Right lobe of liver (tissue), 4 donors: ENCODE results near the gene KIAA1549.

Experiments used
- POLR2A ChIP-seq: fragments of 450-650 bp; IDR thresholded peaks from one replicate; pipeline ENCODE4 v1.6.1; 2017; ENCODE audit warnings: antibody characterized with exemption, mild to moderate bottlenecking
- TF ChIP-seq, protein P1 (sequence below), 4 donors: fragments of 200-600 bp in 3 of 4; fragments of 450-650 bp in 1 of 4; IDR thresholded peaks; one replicate each; pipeline versions ENCODE4 v1.5.1 to v1.8.0; 2016 to 2022; ENCODE audit warnings: antibody characterized with exemption in 4 of 4, mild to moderate bottlenecking in 2 of 4
- donor health status: DM: no; HTN: no; CAD: no.
- donor health status: DM: no; HTN: no; CAD: no.
- donor health status: DM: no; HTN: yes; CAD: no.

DNA sequence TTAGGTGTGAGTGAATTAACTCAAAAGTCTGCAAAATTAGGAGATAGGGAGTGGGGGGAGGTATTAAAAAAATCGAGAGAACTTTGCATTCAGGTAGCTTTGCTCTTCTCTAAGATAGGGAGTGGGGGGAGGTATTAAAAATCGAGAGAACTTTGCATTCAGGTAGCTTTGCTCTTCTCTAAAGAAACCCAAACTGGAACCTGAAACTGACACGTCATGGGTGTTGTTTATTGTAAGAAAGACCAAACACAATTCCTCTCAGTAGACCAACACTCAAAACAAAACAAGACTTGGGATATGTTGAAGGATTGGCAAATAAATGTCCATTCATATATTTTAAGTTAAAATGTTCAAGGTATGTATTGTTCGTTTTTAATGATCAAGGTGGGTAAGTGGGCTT, 87.9 kb downstream of the KIAA1549 start:
- TF ChIP-seq POLR2A = no peak
- TF ChIP-seq, protein P1, sequence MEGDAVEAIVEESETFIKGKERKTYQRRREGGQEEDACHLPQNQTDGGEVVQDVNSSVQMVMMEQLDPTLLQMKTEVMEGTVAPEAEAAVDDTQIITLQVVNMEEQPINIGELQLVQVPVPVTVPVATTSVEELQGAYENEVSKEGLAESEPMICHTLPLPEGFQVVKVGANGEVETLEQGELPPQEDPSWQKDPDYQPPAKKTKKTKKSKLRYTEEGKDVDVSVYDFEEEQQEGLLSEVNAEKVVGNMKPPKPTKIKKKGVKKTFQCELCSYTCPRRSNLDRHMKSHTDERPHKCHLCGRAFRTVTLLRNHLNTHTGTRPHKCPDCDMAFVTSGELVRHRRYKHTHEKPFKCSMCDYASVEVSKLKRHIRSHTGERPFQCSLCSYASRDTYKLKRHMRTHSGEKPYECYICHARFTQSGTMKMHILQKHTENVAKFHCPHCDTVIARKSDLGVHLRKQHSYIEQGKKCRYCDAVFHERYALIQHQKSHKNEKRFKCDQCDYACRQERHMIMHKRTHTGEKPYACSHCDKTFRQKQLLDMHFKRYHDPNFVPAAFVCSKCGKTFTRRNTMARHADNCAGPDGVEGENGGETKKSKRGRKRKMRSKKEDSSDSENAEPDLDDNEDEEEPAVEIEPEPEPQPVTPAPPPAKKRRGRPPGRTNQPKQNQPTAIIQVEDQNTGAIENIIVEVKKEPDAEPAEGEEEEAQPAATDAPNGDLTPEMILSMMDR (IDR thresholded peaks at IDR 0.05) = no peak
